ENCODE measurements around the gene CDV3.

- TF ChIP-seq, protein P1, sequence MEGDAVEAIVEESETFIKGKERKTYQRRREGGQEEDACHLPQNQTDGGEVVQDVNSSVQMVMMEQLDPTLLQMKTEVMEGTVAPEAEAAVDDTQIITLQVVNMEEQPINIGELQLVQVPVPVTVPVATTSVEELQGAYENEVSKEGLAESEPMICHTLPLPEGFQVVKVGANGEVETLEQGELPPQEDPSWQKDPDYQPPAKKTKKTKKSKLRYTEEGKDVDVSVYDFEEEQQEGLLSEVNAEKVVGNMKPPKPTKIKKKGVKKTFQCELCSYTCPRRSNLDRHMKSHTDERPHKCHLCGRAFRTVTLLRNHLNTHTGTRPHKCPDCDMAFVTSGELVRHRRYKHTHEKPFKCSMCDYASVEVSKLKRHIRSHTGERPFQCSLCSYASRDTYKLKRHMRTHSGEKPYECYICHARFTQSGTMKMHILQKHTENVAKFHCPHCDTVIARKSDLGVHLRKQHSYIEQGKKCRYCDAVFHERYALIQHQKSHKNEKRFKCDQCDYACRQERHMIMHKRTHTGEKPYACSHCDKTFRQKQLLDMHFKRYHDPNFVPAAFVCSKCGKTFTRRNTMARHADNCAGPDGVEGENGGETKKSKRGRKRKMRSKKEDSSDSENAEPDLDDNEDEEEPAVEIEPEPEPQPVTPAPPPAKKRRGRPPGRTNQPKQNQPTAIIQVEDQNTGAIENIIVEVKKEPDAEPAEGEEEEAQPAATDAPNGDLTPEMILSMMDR (conservative IDR thresholded peaks at IDR 0.05; ENCODE audit: low read length): no peak
- no peak for TF ChIP-seq EZH2phosphoT487 (IDR thresholded peaks at IDR 0.05; ENCODE audit: borderline replicate concordance, low read depth, low read length)
Measured at GRCh38 chr3:133610031-133610430, 36.5 kb downstream of the CDV3 start.
